ENCODE measurements around the gene PDAP1. TPM values are rescaled to one million over a fixed set of nuclear protein-coding genes. Genes with fewer than 3 reads are reported as not detected.

The PDAP1 gene
- polyA plus RNA-seq, 1 of the 3 experiments (the other 2 are of a cell fraction), result 389 TPM

GRCh38 chr7:99366646-99367045 lies 41.8 kb downstream of the PDAP1 start:
- Histone ChIP-seq H4K20me1 (ENCODE audit: insufficient read depth) (peaks cover 8% of the 10 kb centered on the region), H3K36me3 (replicated peaks in 1 of 2; ENCODE audit: control insufficient read depth in 1 of 2, insufficient read depth in 2 of 2, low read length in 1 of 2) (peaks cover 33 to 51% of the 10 kb centered on the region in 2 experiments), H3K27me3 (ENCODE audit: insufficient read depth) (no peaks in the 10 kb centered on the region), H3K79me2 (ENCODE audit: insufficient read depth) (no peaks in the 10 kb centered on the region), H3K9me2 (no peaks in the 10 kb centered on the region), H3K27ac (ENCODE audit: low read depth in 2 of 2, low read length in 1 of 2) (no peak overlapping the region), H3K9me3 (no peaks in the 10 kb centered on the region), H3K9ac (no peak overlapping the region), H2AFZ (ENCODE audit: low read depth) (no peak overlapping the region), H3K4me3 (ENCODE audit: low read depth in 2 of 2, low read length in 1 of 2) (no peak overlapping the region), H3K4me1 (ENCODE audit: control insufficient read depth in 1 of 2, insufficient read depth in 2 of 2, low read depth in 1 of 2, low read length in 1 of 2) (peaks cover 0 to 3% of the 10 kb centered on the region in 2 experiments; a peak in 2 of 4 replicates), H3F3A (replicated peaks; ENCODE audit: insufficient read depth) (peaks cover 42% of the 10 kb centered on the region), H3K4me2 (no peak overlapping the region)
- WGBS (ENCODE audit: low lambda C conversion rate), result 92% methylated on average over 10 of the region's 11 CpGs
- TF ChIP-seq USF1 (IDR thresholded peaks at IDR 0.05; ENCODE audit: borderline replicate concordance, low read depth) (no peak), GATA2 (CRISPR knock-in tag; IDR thresholded peaks at IDR 0.05) (no peak), NFIC (IDR thresholded peaks at IDR 0.05; ENCODE audit: borderline replicate concordance) (no peak), TAF1 (IDR thresholded peaks at IDR 0.05; ENCODE audit: borderline replicate concordance, low read depth, low read length) (no peak)
- no peak for DNase-seq
- ChIA-PET CTCF (interaction anchor here (0.6 to 1.6 kb wide), 4 partner anchors 9 to 49 kb away, joined by 3 to 5 read pairs (median 4); no protein-coding TSS in a partner anchor), POLR2A (no interaction called here)

DNA sequence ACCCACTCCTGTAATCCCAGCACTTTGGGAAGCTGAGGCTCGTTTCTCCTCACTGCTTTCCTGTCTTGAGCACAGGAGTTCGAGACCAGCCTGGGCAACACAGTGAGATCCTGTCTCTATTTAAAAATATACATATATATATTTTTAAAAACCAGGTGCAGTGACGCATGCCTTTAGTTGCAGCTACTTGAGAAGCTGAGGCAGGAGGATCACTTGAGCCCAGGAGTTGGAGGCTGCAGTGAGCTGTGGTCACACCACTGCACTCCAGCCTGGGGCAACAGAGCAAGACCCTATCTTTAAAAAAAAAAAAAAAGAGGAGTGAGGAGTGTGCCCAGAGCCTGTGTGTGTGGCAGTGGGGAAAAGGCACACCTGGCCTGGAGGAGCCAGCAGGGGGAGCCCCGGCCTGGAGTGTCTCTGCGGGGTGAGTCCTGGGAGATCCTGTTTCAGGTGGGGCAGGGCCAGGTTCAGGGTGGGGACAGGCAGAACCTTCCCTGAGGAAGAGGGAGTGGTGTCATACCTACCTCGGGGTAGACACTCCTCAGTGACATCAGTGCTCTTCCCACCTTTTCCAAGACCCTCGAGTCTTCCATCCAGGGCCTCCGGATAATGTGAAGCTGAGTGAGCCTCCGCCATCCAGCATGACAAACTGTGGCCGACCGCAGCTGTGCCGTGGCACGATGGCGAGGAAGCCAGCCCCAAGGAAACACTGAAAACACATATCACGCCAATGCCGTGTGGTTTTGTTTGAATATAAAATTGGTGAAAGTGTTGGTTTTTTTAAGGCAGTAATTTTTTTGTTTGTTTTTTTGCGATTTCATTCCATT lies 42.9 kb downstream of the PDAP1 start:
- H3K79me2 ChIP-seq (ENCODE audit: insufficient read depth), result no peaks in the 10 kb centered on the region
- H2AFZ ChIP-seq (ENCODE audit: low read depth), result no peak overlapping the region
- no peaks in the 10 kb centered on the region for H3K27me3 ChIP-seq (ENCODE audit: insufficient read depth)
- ChIA-PET POLR2A (interaction anchor here (0.5 to 1.7 kb wide), 2 partner anchors 9 to 27 kb away, joined by 3 to 4 read pairs; no protein-coding TSS in a partner anchor), CTCF (interaction anchor here (0.6 to 1.7 kb wide), 22 partner anchors 9 to 427 kb away, joined by 3 to 8 read pairs (median 4); partner anchors contain the start of genes ARPC1B, BUD31, CPSF4 and PDAP1)
- DNase-seq, result peak; percentile 75
- H3K36me3 ChIP-seq (replicated peaks in 1 of 2; ENCODE audit: control insufficient read depth in 1 of 2, insufficient read depth in 2 of 2, low read length in 1 of 2), result peaks cover 42 to 63% of the 10 kb centered on the region in 2 experiments
- no peaks in the 10 kb centered on the region for H3K9me3 ChIP-seq
- H3K4me3 ChIP-seq (ENCODE audit: low read depth in 2 of 2, low read length in 1 of 2), result no peak overlapping the region
- H3F3A ChIP-seq (replicated peaks; ENCODE audit: insufficient read depth), result peaks cover 52% of the 10 kb centered on the region
- H3K4me1 ChIP-seq (ENCODE audit: control insufficient read depth in 1 of 2, insufficient read depth in 2 of 2, low read depth in 1 of 2, low read length in 1 of 2), result peaks cover 0 to 3% of the 10 kb centered on the region in 2 experiments; a peak in 2 of 4 replicates
- no peak overlapping the region for H3K27ac ChIP-seq (ENCODE audit: low read depth in 2 of 2, low read length in 1 of 2)
- no peak overlapping the region for H3K4me2 ChIP-seq
- peaks cover 8% of the 10 kb centered on the region for H4K20me1 ChIP-seq (ENCODE audit: insufficient read depth)
- no peaks in the 10 kb centered on the region for H3K9me2 ChIP-seq
- 86% methylated on average over 17 of the region's 17 CpGs for WGBS (ENCODE audit: low lambda C conversion rate)
- no peak overlapping the region for H3K9ac ChIP-seq
- TF ChIP-seq JUND (IDR thresholded peaks at IDR 0.05), result no peak
- TF ChIP-seq, protein P1, sequence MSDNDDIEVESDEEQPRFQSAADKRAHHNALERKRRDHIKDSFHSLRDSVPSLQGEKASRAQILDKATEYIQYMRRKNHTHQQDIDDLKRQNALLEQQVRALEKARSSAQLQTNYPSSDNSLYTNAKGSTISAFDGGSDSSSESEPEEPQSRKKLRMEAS (IDR thresholded peaks at IDR 0.05; ENCODE audit: low read depth), result no peak
- no peak for TF ChIP-seq RFX5 (IDR thresholded peaks at IDR 0.05; ENCODE audit: low read length)
- TF ChIP-seq GATA2 (CRISPR knock-in tag; IDR thresholded peaks at IDR 0.05), result no peak
- no peak for TF ChIP-seq NRF1 (IDR thresholded peaks at IDR 0.05; ENCODE audit: low read depth, low read length)
- TF ChIP-seq CTCF (IDR thresholded peaks at IDR 0.05), result peak; percentile 68
- TF ChIP-seq GABPA (IDR thresholded peaks at IDR 0.05; ENCODE audit: low read depth), result no peak
- no peak for TF ChIP-seq FOXM1 (IDR thresholded peaks at IDR 0.05; ENCODE audit: low read depth)
- TF ChIP-seq, protein P2, sequence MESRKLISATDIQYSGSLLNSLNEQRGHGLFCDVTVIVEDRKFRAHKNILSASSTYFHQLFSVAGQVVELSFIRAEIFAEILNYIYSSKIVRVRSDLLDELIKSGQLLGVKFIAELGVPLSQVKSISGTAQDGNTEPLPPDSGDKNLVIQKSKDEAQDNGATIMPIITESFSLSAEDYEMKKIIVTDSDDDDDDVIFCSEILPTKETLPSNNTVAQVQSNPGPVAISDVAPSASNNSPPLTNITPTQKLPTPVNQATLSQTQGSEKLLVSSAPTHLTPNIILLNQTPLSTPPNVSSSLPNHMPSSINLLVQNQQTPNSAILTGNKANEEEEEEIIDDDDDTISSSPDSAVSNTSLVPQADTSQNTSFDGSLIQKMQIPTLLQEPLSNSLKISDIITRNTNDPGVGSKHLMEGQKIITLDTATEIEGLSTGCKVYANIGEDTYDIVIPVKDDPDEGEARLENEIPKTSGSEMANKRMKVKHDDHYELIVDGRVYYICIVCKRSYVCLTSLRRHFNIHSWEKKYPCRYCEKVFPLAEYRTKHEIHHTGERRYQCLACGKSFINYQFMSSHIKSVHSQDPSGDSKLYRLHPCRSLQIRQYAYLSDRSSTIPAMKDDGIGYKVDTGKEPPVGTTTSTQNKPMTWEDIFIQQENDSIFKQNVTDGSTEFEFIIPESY (IDR thresholded peaks at IDR 0.05; ENCODE audit: borderline replicate concordance, low read depth), result no peak
- TF ChIP-seq RCOR1 (IDR thresholded peaks at IDR 0.05; ENCODE audit: low read length), result no peak
- TF ChIP-seq MEF2A (IDR thresholded peaks at IDR 0.05; ENCODE audit: borderline replicate concordance, low read depth), result no peak
- peak; percentile 43 for TF ChIP-seq SMC3 (IDR thresholded peaks at IDR 0.05; ENCODE audit: low read depth, low read length)
- no peak for TF ChIP-seq POLR2AphosphoS5 (IDR thresholded peaks at IDR 0.05; ENCODE audit: low read depth, low read length)
- no peak for TF ChIP-seq CHD2 (IDR thresholded peaks at IDR 0.05; ENCODE audit: low read length, partially characterized antibody)
- no peak for TF ChIP-seq PBX3 (IDR thresholded peaks at IDR 0.05)
- no peak for TF ChIP-seq FOXJ3 (CRISPR knock-in tag; IDR thresholded peaks at IDR 0.05)
- peak; percentile 58 for TF ChIP-seq RAD21 (IDR thresholded peaks at IDR 0.05; ENCODE audit: low read length)
- no peak for TF ChIP-seq USF1 (IDR thresholded peaks at IDR 0.05; ENCODE audit: borderline replicate concordance, low read depth)

Data from SK-N-SH (cell line).